ENCODE measurements around the gene B3GAT1. TPM values are rescaled to one million over a fixed set of nuclear protein-coding genes. Genes with fewer than 3 reads are reported as not detected.

B3GAT1 gene
- total RNA-seq, 3 donors from 2014 or later: 0.16 to 2.9 (median 2.8) TPM

DNA sequence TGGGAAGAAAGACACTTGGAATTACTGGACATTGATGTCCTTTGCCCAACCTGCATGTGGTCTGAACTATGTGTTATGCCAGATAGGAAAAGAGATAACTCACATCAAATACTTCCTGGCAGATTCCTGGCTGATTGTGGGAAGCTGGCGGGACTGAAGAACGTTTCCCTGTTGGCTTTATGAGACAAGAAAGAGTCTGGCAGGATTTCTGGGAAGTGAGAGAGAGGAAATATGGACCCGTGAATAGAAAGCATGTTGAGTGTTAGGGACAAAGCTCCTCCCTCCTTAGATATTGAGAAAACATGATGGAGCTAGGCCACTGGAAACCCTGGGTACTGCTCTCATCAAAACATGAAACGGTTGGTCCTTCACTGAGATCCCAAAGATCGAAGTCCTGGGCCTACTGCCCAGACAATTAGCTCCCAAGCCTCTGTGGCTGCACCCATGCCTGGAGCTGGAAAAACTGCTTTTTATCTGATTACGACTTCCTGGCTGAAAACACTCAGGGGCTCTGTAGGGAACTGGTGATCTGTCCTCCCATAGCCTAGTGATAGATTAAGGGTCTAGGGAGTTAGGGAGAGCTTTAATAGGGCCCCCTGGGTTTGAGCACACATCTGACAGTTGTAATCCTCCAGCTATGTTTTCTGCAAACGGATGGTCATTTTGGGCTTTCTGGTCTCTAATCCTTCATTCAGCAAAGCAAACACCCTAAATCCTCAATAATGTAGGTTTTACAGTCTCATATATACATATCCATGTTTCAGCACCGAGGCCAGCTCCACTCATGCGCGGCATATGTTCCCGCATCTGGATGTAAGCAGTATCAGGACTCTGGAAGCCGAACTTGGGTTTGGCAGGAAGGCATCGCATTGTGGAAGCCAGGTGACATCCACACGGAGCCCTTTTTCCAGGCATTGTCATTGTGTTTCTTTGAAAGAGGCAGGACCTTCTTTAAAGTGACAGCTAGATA is 6.1 kb upstream of the B3GAT1 start:
- no peaks in the 10 kb centered on the region for H3K9me3 ChIP-seq
- no peaks in the 10 kb centered on the region for H3K36me3 ChIP-seq
- no peak overlapping the region for H3K27ac ChIP-seq
- H3K4me1 ChIP-seq: no peaks in the 10 kb centered on the region
- no peak overlapping the region for H3K4me3 ChIP-seq
- no peak for TF ChIP-seq POLR2AphosphoS5 (IDR thresholded peaks at IDR 0.05)
- TF ChIP-seq POLR2A (IDR thresholded peaks at IDR 0.05): no peak
- TF ChIP-seq, protein P1, sequence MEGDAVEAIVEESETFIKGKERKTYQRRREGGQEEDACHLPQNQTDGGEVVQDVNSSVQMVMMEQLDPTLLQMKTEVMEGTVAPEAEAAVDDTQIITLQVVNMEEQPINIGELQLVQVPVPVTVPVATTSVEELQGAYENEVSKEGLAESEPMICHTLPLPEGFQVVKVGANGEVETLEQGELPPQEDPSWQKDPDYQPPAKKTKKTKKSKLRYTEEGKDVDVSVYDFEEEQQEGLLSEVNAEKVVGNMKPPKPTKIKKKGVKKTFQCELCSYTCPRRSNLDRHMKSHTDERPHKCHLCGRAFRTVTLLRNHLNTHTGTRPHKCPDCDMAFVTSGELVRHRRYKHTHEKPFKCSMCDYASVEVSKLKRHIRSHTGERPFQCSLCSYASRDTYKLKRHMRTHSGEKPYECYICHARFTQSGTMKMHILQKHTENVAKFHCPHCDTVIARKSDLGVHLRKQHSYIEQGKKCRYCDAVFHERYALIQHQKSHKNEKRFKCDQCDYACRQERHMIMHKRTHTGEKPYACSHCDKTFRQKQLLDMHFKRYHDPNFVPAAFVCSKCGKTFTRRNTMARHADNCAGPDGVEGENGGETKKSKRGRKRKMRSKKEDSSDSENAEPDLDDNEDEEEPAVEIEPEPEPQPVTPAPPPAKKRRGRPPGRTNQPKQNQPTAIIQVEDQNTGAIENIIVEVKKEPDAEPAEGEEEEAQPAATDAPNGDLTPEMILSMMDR (IDR thresholded peaks at IDR 0.05): no peak
- peaks cover 0 to 5% of the 10 kb centered on the region in 2 donors for H3K27me3 ChIP-seq
- DNase-seq (ENCODE audit: low spot score in 2 of 2): no peak
- intact Hi-C loops (cut with DNase I; ENCODE audit: low total_unique reads): no loop called here

DNA sequence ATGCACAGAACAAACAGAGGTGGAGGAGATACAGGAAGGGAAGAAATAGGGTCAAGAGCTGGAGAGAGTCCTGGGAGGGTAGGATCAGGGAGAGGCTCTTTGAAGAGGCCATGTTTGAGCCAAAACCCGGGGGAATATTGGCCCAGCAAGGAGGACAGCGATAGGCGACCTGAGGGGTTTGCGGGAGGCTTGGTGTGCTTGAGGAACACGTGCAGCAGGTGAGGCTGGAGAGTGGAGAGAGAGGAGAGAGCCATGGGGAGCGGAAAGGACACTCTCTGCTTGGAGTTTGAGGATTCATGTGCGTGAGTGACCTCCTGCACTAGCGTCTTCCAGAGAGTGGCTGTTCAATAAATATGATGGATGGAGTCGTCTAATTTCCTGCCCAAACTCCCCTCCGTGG is 4.7 kb upstream of the B3GAT1 start:
- peaks cover 3 to 15% of the 10 kb centered on the region in 2 donors for H3K27me3 ChIP-seq
- DNase-seq (ENCODE audit: low spot score in 2 of 2): no peak
- H3K4me3 ChIP-seq: no peak overlapping the region
- no peaks in the 10 kb centered on the region for H3K9me3 ChIP-seq
- no peak overlapping the region for H3K27ac ChIP-seq
- TF ChIP-seq POLR2A (IDR thresholded peaks at IDR 0.05): no peak
- no peak for TF ChIP-seq POLR2AphosphoS5 (IDR thresholded peaks at IDR 0.05)
- TF ChIP-seq, protein P1 (IDR thresholded peaks at IDR 0.05): no peak
- intact Hi-C loops (cut with DNase I; ENCODE audit: low total_unique reads): no loop called here
- H3K36me3 ChIP-seq: no peaks in the 10 kb centered on the region
- H3K4me1 ChIP-seq: no peaks in the 10 kb centered on the region

DNA sequence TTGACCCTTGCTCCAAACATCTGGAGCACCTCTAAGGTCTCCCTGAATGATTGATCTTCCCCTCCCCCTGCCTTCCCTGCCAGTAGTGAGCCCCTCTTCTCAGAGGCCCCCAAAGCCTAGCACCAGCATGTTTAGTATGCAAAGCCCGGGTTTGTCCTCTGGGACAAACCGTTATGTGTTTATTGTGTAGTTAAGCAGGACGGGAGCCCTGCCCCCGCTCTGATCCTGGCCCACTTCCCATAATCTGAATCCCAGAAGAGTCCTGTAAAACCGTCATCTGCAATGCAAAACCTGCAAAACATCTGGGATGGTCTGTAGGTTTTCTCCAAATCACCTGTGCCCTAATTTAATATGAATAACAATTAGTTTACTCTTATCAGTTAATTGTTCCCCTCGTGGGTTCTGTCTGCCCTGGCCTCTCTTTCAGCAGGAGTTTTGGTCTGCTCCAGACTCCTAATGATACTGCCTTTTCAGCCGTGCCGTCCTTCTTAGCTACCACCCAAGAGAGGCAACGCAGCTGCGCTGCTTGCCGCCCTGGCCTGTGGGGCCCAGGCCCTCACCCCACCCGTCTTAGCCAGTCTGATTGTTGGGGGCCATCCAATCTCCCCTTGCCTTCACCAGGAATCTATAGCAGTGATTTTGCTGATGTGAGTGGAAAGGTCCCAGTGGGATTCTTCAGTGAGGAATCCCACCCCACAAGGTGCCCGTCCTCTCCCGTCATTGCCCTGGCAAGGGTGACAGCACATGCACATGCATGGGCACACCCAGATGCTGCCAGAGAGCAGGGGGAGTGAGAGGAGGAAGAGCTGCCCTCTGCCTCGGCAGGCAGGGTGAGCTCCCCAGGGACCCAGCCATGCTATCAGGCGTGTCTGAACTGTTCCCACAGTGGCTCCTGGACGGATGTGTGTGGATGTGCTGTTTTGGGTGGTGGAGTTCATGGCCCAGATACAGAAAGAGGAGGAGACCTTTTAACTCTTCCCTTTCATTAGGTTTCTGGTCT is 3.0 kb upstream of the B3GAT1 start:
- H3K4me1 ChIP-seq: no peaks in the 10 kb centered on the region
- no peaks in the 10 kb centered on the region for H3K9me3 ChIP-seq
- TF ChIP-seq POLR2AphosphoS5 (IDR thresholded peaks at IDR 0.05) (no peak), POLR2A (IDR thresholded peaks at IDR 0.05) (no peak)
- TF ChIP-seq, protein P1 (IDR thresholded peaks at IDR 0.05): no peak
- H3K4me3 ChIP-seq: no peak overlapping the region
- DNase-seq (ENCODE audit: low spot score in 2 of 2): no peak
- intact Hi-C loops (cut with DNase I; ENCODE audit: low total_unique reads): no loop called here
- H3K36me3 ChIP-seq: no peaks in the 10 kb centered on the region
- H3K27me3 ChIP-seq: peaks cover 3 to 30% of the 10 kb centered on the region in 2 donors
- H3K27ac ChIP-seq: no peak overlapping the region

DNA sequence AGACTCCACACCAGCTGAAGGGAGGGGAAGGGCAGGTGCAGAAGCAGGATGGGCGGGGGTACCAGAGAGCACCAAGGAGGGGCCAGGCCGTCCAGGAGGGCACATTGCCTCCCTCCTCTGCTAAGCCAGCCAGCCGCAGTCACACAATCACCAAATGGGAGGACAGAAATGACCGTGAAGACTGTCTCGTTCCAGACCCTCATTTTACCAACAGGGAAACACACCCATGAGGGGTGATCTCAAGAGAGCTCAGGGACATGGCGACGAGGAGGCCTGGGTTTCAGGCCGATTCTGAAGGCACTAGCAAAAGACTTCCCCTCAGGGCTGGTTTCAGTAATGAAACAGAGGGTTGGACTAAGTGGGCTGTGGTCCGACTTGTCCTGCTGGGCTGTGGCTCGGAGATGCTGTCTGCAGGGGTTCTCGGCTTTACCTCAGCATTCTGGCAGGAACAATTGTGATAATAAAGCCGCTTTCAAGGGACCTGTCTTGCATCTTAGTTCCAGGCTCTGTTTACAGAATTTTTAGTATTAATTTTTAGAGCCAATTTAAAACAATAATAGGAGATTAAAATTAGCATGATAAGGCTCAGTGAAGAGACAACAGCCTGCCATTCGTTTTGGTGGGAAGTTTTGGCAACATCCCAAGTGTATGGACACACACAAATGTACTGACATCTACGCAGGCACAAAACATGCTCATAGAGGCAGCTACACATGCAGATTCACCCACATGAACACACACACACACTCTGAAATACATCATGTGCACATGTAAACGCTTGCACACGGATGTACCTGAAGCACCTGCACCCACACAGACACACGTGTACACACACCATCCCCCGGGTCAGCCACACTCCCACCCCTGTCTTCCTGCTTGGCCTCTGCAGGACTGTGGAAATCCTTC is 2.0 kb upstream of the B3GAT1 start:
- no peak for DNase-seq (ENCODE audit: low spot score in 2 of 2)
- intact Hi-C loops (cut with DNase I; ENCODE audit: low total_unique reads): no loop called here
- Histone ChIP-seq H3K4me3 (no peak overlapping the region), H3K27ac (no peak overlapping the region), H3K4me1 (no peaks in the 10 kb centered on the region), H3K36me3 (no peaks in the 10 kb centered on the region), H3K9me3 (no peaks in the 10 kb centered on the region), H3K27me3 (peaks cover 3 to 37% of the 10 kb centered on the region in 2 donors)
- TF ChIP-seq, protein P1 (IDR thresholded peaks at IDR 0.05): no peak
- no peak for TF ChIP-seq POLR2A (IDR thresholded peaks at IDR 0.05)
- no peak for TF ChIP-seq POLR2AphosphoS5 (IDR thresholded peaks at IDR 0.05)

All from breast epithelium (tissue), 4 donors.